HG02981 (cell line): Measurements from ENCODE around the gene CABP2.
"Not testable (repeated sequence)": the region's sequence is repeated elsewhere in the genome, so short reads cannot be mapped to it uniquely, and the experiment has no call there.

ENCODE experiments used
- ATAC-seq: cut with Tn5 transposase; IDR thresholded peaks from one replicate; pipeline ENCODE4 v1.9.1; 2021; ENCODE audit warnings: mild to moderate bottlenecking, moderate library complexity; ENCODE audit not compliant: unreplicated experiment

The CABP2 gene

DNA sequence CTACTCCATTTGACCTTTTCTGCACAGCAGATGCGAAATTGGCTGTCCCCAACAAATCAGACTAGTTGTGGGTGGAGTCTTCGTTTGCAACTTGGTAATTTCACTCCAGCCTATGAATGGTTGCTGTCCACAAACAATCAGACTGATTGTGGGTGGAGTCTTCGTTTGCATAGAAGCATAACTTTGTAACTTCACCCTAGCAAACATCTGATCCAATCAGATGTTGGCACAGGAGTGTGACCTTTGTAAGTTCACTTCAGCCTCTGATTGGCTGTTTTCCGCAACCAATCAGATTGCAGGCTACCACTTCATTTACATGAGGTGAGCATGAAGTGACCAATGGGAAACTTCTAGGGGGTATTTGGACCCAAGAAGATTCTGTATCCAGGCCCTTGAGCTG lies 16.3 kb upstream of the CABP2 start:
- no peak for ATAC-seq

DNA sequence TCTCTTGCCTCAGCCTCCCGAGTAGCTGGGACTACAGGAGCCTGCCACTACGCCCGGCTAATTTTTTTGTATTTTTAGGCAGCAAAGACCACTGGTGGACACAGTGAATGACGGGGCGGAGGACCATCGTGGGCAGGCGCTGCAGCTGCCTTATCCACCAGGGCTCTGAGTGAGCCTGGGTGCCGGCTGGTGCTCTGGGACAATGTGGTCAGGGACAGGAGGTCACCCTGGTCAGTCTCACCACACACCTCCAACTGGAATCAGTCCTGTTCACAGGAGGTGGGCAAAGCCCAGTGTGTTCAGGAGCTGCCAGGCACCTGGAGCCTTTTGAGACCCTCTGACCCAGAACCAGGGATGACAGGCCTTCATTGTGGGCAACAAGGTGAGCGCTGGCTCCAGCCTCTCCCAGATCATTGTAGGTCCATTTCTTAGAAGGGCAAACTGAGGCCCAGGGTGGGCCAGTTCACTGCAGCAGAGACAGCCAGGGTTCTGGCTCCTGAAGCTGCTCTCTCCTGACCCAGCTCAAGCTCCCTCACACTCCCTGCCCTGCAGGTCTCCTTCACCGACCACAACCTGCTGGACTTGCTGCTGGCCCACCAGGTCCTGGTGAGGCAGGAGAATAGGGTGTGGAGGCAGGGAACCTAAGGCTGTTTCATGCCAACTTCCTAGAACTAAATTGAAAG lies 15.7 kb upstream of the CABP2 start:
- ATAC-seq, result no peak

DNA sequence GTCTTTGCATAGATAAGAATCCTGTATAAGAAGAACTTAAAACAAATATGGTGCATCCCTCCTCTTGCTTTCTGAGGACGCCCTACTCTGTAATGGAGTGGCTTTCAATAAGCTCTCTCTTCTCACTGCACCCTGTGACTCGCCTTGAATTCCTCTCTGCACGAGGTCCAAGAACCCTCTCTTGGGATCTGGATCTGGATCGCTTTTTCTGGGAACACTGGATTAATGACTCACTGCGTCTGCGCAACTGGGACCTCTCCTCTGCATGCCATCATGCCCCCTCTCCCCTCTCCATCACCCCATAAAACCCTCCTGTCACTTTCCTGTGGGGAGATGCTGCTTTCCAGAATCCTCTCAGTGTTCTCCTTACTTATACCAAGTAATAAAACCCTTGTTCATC lies 15.1 kb upstream of the CABP2 start:
- ATAC-seq, result no peak

DNA sequence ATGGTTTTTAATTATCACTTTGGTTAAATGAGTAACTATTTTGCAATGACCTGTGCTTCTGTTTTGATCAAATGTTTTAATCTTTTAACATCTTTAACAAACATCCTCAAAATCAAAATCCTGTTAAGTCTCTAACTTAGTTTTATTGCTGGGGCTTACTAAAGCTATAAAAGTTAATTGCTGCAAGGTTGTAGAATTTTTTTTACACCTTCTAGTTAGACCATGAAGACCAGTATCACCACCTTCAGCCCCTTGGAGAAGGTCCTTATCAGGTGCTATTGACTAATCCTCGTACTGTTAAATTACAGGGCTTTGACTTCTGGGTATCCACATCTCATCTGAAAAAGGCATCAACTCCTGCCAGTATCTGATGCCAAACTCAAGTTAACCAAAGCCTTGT lies 12.3 kb upstream of the CABP2 start:
- ATAC-seq, result no peak

DNA sequence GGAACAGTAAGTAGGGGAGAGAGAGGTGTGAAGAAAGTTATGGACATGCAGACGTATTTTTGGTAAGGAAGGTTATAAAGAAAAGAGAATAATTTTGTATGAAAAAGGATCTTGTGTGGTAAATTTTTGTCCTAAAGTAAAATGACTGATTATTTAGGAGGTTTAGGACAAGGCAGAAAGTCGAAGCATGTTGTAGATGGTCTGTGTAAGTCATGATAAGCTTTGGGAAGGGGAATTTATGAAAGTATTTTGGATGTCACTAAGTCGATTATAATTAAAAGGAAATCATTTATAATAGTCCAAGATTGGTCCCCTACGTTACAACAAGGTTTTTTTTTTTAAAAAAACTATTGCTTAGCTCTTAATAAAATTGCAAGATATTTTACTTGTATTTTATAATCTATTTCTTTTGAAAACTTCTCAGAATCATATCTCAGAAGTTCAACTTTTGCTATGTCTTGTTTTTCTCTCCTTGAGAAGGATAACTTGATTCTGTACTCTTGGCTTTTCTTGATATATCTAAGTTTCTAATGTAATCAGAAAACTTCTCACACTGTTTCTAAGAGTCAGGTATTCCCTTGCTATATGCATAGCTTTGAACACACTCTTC lies 10.9 kb upstream of the CABP2 start:
- ATAC-seq, result no peak

DNA sequence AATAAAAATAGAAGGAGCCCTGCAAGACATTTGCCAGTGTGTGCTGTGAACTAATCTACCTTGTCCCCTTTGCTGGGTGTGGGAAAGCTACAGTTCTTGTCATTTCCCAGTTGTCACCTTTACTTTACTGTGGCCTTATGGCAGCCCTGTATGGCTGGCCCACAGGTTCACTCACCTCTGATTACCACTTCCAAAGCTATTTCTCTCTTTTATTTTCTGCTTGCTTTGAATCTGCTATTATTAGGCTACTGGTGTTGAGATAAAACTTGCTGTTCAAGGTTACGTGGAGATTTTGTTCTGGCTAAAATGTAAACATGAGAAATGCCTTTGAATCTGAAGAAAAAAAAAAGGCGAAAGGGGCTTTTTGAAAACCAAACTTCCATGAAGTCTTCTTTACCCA lies 9.6 kb upstream of the CABP2 start:
- no peak for ATAC-seq

DNA sequence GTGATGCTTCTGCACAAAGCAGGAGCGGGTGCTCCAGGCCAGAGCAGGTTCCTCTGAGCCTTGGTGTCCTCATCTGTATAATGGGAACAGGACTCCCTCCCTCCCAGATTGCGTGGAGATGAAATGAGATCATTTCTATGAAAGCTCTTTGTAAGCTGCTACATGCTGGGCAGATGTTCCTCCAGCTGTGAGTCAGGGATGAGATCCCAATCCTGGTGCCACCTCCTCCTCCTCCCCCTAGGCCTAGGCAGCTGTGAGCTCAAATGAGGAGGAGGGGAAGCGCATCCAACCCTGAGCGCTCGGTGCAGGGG lies 7.0 kb upstream of the CABP2 start:
- no peak for ATAC-seq

DNA sequence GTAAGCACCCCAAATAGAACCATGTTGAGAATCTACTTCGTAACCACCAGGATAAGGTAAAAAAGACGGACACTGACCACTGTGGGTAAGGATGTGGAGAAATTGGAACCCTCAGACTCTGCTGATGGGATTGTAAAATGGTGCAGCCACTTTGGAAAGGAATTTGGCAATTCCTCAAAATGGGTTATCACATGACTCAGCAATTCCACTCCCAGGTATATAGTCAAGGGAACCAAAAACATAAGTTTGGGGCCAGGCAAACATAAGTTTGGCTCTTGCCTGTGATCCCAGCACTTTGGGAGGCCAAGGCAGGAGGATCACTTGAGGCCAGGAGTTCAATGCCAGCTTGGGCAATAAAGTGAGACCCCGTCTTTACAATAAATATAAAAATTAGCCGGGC lies 5.1 kb upstream of the CABP2 start:
- ATAC-seq, result no peak

DNA sequence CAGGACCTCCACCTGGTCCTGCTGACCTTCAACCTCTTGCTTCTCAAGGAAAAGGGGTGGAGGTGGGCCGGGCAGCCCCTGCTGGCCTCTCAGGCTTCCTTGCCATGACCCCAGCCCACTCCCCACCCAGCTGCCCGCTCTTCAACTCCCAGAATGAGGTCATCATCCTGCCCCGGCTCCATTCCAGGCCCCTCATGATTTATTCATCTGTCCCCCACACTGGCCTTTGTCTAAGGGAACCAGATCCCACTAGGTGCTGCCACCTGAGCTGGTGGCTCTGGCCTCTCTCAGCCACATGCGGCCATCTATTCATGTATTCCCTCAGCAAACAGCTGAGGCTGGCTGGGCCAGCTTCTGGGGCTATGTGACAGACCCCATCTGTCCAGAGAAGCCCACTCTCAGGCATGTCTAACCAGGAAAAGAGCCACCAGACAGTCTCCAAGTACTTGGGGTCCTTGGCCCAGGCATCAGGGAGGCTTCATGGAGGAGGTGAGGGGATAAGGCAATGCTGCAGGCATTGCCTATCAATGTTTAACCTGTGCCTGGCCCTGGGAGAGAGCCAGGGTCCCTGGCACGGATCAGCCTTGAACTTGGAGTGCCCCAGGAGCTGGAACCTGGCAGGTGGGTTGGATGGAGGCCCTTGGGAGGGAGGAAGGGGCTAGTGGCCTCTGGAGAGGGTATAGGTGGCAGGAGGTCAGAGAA lies 2.2 kb upstream of the CABP2 start:
- ATAC-seq, result no peak

DNA sequence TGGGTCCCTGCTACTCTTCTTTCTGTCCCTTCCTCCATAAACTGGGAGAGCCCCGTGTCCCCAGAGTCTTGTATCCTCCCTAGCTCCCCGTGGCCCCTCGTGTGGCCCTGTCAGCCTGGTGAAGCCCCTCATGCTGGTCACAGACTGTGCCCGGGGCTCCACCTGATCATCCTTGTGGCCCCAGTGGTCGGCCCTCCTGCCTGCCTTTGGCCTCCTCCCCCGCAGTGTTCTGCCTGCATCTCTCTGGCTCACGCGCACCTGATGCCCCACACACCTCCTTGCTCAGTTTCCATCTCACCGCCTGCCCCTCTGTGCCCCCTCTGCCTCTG lies 1.2 kb upstream of the CABP2 start:
- ATAC-seq, result no peak

DNA sequence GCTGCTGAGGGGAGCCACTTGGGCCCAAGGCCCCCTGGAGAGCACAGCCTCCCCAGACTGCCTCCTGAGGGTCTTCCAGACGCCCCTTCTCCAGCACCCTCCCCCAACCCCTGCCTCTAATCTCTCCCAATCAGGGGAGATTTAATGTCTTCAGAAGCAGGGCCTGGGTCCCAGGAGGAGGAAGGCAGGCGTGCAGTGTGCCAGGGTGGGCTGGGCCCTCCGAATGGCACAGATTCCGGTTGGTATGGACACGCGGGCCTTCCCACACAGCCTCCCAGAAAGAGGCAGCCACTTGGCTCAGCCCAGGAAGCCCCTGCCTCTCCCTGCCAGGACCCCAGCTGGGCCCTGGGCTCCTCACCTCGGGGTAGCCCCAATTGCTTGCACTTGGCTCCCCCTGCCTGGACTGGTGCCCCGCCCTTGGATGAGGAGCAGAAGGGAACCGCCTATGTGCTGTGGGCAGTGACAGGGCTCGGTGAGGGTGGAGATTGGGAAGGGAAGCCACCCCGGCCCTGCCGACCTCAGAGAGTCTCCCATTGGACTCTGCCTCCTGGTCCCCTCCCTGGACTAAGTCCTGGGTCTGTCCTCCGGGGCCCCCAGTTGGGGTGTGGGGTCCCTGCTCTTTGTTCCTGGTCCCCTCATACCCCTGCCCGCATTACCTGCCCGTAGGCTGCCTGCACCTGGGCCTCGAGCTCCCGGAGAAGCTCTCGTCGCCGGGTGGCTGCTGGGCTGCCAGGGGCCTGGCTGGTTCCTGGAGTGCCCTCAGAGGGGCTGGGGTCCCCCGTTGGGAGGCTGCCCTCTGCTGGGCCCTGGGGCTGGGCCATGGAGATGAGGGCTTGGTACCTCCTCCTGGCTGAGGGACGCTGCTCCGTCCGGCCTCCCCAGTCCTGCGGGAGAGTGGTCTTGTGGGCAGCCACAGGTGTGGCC lies 572 bp upstream of the CABP2 start:
- no peak for ATAC-seq

DNA sequence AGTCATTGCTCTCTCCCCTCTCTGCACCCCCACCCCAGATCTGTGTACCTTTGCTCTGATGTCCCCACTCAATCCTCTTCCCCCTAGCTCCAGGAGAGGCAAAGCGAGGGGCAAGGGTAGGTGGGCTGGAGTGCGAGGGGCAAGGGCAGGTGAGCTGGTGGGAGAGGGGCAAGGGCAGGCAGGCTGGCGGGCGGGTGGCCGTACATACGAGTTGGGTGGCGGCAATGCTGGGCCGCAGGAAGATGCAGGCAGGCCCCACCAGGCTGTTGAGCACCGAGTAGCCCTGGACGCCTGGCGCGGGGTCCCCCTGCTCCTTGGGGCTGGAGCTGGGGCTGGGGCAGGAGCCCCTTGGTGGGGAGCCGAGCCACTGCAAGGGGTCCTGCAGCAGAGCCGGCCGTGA lies 908 bp downstream of the CABP2 start:
- ATAC-seq, result no peak

DNA sequence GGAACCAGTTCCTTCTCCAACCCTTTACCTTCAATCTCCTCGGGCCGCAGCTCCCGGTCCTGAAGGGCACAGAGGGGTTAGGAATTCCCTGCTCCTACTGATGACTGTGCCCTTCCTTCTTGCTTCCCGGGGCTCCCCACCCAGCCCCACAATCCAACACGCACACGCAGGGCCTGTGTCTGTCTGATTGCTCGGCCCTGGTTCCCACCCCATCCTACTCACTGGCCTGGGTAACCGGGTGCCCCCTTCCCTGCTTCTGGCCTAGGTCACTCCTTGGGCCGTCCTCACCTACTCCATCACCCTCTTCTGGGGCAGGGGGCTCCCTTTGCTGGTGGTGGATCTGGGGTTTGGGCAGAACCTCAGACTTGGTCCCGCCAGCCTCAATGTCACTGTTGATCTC lies 1.3 kb downstream of the CABP2 start:
- ATAC-seq, result no peak

DNA sequence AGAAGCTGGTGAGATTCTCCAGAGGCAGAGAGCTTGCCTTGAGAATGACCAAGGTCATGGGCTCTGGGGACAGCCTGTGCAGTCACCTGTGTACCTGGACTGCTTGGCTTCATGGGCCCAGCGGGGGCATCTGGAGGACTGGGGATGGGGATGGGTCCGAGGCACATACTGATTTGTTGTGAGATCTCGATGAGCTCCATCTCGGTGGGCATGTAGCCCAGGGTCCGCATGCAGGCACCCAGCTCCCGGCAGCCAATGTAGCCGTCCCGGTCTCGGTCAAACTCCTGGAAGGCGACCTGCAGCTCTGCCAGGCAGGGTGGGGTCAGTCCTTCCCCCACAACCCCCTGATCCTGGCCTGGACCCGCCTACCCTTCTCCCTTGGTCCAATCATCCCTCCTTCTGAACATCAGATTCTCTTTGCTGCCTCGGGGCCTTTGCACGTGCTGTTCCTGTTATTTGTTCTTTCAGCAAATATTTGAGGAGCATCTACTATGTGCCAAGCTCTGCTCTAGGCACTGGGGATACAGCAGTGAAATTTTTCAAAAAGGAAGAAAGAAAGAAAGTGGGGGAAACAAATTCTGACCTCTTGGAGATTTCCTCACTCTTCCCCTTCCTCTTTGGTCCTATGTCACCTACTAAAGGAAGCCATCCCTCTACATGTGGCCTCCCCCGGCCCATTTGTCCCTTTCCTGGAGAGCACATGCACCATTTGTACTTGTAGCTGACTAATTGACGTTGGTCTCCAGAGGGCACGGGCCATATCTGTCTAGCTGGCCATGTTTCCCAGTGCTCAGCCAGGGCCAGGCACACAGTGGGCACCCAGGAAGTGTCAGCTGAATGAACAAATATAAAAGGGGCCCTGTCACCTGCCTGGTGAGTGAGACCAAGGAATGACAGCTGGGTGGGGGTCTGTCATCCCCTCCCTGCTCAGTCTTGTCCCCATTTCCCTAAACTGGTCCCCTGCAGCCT lies 2.1 kb downstream of the CABP2 start:
- ATAC-seq, result no peak

DNA sequence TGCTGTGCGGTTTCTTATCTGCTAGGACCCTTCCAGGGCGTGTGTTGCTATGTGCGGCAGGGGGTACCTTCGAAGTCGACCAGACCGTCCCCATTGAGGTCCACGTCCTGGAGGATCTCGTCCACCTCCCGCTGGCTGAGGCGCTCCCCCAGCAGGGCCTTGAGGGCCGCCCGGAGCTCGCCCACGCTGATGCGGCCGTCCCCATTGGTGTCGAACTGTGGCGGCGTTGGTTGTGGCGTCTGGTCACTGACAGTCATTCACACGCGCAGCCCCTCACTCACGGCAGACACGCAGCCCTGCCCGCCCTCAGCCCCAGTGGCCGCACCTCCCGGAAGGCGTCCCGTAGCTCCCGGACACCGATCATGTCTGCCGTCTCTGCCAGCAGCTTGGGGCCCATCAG lies 3.5 kb downstream of the CABP2 start:
- ATAC-seq, result no peak

DNA sequence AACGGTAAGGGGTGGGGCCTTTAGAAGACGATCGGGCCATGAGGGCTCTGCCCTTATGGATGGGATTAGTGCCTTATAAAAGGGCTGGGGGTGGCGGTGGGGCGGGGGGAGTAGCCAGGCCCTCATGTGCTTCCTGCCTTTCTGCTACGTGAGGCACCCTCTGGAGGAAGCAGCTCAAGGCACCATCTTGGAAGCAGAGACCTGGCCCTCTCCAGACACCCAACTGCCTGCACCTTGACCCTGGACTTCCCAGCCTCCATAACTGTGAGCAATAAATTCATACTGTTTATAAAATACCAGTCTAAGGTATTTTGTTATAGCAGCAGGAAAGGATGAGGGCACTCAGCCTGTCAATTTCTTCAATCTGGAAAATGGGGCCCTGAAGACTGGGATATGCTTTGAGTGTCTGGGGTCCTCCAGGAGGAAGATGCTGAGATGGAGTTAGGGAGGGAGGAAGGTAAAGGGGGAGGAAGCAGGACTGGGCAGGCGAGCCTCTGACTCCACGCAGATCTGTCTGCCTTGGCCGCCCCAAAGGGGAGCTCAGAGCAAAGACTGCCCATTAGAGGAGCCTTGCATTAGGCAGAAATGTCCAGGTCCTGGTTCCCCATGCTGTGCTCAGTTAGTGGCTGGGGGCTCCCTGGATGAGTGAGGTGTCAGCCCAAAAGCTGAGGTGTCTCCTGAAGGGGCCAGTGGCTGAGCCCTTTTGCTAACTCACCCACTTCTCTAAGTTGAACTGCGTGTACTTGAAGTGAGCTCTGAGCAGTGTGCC lies 5.3 kb downstream of the CABP2 start:
- no peak for ATAC-seq

DNA sequence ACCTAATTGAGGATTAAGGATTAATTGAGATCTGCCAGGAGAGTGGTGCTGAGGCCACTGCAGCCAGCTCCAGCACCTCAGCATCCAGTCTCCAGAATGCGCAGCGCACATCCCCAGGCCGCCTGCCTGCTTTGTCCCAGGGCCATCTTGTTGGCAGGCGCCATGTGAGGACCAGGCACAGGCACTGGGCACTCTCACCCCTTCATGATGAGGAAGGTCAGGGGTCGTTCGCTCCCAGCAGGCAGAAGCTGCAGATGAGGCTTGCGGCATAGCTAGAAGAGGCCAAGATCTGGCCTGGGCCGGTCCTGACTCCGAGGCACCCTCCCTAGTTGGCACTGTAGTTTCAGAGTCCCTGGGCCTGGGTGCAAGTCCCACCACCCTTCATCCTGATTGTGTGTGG lies 6.4 kb downstream of the CABP2 start:
- ATAC-seq, result no peak

DNA sequence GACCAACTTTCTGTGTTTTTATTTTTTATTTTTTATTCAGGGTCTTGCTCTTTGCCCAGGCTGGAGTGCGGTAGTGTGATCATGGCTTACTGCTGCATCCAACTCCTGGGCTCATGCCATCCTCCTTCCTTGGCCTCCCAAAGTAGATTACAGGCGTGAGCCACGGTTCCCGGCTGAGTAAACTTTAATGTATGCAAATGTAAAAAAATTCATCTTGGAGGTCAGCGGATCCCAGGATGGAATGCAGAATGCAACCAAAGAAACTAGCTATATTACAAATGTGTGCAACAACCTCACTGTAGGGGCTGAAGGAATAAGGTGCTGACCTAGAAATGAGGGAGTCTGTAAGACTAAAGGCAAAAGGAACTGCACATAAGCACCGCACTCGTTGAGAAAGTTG lies 9.1 kb downstream of the CABP2 start:
- ATAC-seq, result no peak

DNA sequence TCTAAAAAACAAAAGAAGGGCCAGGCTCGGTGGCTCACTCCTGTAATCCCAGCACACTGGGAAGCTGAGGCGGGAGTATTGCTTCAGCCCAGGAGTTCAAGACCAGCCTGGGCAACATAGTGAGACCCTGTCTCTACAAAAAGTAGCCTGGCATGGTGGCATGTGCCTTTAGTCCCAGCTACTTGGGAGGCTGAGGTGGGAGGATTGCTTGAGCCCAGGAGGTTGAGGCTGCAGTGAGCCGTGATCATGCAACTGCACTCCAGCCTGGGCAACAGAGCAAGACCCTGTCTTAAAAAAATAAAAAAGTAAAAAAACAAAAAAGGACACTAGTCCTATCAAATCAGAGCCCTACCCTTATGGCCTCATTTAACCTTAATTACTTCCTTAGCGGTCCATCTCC lies 11.7 kb downstream of the CABP2 start:
- ATAC-seq, result not testable (repeated sequence)

DNA sequence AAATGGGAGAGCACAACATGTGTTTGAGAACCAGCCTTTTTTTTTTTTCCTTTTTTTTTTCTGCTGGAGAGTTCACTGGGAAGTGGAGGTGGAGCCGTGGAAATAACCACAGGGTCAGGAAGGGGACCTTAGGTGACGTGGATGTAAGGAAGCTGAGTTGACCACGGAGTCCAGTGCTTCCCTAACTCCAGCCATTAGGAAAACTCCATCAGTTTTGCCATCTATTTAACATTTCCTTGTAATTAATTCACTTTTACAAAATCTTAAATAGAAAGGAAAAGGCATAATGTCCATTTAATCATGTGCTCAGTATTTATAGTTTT lies 13.3 kb downstream of the CABP2 start:
- ATAC-seq, result no peak
